HepG2 (cell line): ENCODE results near the gene C20orf141.

Source experiments
- GABPA ChIP-seq, 2 experiments: IDR thresholded peaks; 2 replicates each; pipeline ENCODE4 v1.6.1; 2011 to 2016; ENCODE audit warnings: low read depth in 2 of 2, low read length in 1 of 2, missing biosample characterization in 1 of 2, missing genetic modification characterization in 1 of 2
- HMG20A ChIP-seq: IDR thresholded peaks from 2 replicates; pipeline ENCODE4 v1.6.1; 2016; ENCODE audit warnings: borderline replicate concordance
- HOXD1 ChIP-seq: sonication (generic); formaldehyde crosslinking; IDR thresholded peaks from 2 replicates; pipeline ENCODE4 v1.5.0; 2020; ENCODE audit warnings: missing genetic modification reagents
- MAFG ChIP-seq: sonication (generic); formaldehyde crosslinking; IDR thresholded peaks from 2 replicates; pipeline ENCODE4 v1.5.1; 2020; ENCODE audit warnings: mild to moderate bottlenecking, missing genetic modification reagents
- MAX ChIP-seq: IDR thresholded peaks from 2 replicates; pipeline ENCODE4 v1.6.1; 2012; ENCODE audit warnings: inconsistent platforms
- POLR2AphosphoS5 ChIP-seq: IDR thresholded peaks from 2 replicates; pipeline ENCODE4 v1.6.1; 2012; ENCODE audit warnings: low read depth, low read length
- RAD21 ChIP-seq: fragments of 450-650 bp; formaldehyde crosslinking; IDR thresholded peaks from 2 replicates; pipeline ENCODE4 v1.5.0; 2020; ENCODE audit warnings: mild to moderate bottlenecking
- RFX5 ChIP-seq: IDR thresholded peaks from 2 replicates; pipeline ENCODE4 v1.6.1; 2011; ENCODE audit warnings: low read depth, low read length, improper control_type of control experiment
- SMAD3 ChIP-seq: sonication (generic); formaldehyde crosslinking; IDR thresholded peaks from 2 replicates; pipeline ENCODE4 v1.4.0; 2020; ENCODE audit warnings: missing genetic modification reagents
- SNAI1 ChIP-seq: sonication (generic); formaldehyde crosslinking; IDR thresholded peaks from 2 replicates; pipeline ENCODE4 v1.5.0; 2020; ENCODE audit warnings: mild to moderate bottlenecking, missing genetic modification reagents, borderline replicate concordance
- ZNF30 ChIP-seq: sonication (generic); formaldehyde crosslinking; IDR thresholded peaks from 2 replicates; pipeline ENCODE4 v1.5.0; 2020; ENCODE audit warnings: mild to moderate bottlenecking, missing genetic modification reagents
- TF ChIP-seq, protein P1 (sequence below): sonication (generic); formaldehyde crosslinking; IDR thresholded peaks from 2 replicates; pipeline ENCODE4 v1.5.0; 2020; ENCODE audit warnings: mild to moderate bottlenecking, missing genetic modification reagents, moderate library complexity

GRCh38 chr20:2864626-2865025 lies 49.8 kb downstream of the C20orf141 start:
- TF ChIP-seq, protein P1, sequence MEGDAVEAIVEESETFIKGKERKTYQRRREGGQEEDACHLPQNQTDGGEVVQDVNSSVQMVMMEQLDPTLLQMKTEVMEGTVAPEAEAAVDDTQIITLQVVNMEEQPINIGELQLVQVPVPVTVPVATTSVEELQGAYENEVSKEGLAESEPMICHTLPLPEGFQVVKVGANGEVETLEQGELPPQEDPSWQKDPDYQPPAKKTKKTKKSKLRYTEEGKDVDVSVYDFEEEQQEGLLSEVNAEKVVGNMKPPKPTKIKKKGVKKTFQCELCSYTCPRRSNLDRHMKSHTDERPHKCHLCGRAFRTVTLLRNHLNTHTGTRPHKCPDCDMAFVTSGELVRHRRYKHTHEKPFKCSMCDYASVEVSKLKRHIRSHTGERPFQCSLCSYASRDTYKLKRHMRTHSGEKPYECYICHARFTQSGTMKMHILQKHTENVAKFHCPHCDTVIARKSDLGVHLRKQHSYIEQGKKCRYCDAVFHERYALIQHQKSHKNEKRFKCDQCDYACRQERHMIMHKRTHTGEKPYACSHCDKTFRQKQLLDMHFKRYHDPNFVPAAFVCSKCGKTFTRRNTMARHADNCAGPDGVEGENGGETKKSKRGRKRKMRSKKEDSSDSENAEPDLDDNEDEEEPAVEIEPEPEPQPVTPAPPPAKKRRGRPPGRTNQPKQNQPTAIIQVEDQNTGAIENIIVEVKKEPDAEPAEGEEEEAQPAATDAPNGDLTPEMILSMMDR: no peak
- TF ChIP-seq HOXD1 (CRISPR knock-in tag) (no peak), POLR2AphosphoS5 (no peak), SMAD3 (CRISPR knock-in tag) (no peak), RFX5 (no peak), GABPA (IDR thresholded peaks at IDR 0.05; ENCODE audit: low read depth, low read length) (no peak), GABPA (CRISPR knock-in tag; IDR thresholded peaks at IDR 0.05; ENCODE audit: low read depth) (no peak), SNAI1 (no peak), RAD21 (CRISPR knock-in tag) (no peak), MAFG (CRISPR knock-in tag) (no peak), HMG20A (CRISPR knock-in tag) (no peak), ZNF30 (CRISPR knock-in tag) (no peak), MAX (no peak)
